ENCODE measurements around the gene LIME1.
"Not testable (repeated sequence)": the region's sequence is repeated elsewhere in the genome, so short reads cannot be mapped to it uniquely, and the experiment has no call there.

Gene LIME1

DNA sequence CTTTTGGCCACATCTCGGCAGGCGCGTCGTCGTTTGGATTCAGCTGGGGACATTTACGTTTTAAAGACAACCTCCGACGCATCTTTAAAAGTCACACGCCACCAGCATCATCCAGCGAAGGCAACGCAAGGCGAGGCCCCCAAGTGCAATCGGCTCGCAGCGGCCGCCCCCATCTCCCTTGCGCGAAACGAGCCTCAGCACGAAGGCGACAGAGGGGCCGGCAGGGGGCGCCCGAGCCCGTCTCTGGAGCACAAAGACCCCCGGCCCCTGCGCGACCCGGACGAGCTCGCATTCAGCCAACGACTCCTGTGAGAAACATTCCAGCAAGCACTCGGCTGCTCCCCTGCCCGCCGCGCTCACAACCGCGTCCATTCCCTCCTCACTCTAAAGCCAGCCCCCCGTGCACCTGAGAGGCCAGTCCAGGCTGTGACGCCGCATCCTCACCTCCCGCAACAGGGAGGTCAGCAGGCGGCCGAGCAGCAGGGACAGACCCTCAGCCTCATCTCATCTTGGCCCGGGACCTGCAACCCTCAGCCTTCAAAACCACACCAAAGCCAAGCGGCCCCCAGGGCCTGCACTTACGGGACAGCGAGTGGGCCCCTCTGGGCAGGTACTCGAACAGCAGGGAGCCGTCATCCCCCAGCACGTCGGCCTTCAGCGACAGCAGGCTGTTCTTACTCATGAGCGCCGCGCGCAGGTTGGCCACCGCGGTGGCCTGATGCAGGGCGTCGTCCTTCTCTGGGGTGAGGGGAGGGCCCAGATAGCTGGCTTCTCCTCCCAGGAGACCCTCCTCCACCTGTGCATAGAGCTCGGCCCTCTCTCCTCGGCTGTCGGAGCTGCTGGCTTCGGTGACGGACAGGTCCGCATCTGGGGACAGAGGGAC is 38.9 kb downstream of the LIME1 start:
- peak; percentile 74 for DNase-seq

DNA sequence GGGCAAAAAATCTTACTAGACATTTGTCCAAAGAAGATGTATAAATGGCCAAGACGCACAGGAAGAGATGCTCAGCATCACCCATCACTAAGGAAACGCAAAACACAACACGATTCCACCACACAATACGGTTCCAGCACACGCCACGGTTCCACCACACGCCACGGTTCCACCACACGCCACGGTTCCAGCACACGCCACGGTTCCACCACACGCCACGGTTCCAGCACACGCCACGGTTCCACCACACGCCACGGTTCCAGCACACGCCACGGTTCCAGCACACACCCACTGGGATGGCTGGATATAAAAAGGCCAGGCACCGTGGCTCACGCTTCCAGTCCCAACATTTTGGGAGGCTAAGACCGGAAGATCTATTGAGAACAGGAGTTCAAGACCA is 40.4 kb downstream of the LIME1 start:
- not testable (repeated sequence) for DNase-seq

- no peak for DNase-seq
Measured at GRCh38 chr20:63777614-63778013, 41.1 kb downstream of the LIME1 start.

GRCh38 chr20:63778034-63778752 is 41.7 kb downstream of the LIME1 start:
- DNase-seq = no peak

DNA sequence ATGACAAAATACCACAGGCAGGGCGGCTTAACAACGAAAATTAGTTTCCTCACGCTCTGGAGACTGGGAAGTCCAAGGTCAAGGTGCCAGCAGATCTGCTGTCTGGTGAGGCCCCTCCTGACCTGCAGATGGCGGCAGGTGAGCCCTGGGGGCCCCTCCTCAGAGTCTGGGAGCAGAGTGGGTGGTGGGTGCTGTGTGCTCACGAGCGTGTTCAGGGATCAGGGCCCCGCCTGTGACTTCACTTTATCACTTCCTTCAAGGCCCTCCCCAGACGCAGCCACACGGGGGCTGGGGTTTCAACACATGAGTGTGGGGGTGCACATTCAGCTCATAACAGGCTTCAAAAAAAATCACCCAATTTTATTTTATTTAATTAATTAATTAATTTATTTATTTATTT is 42.4 kb downstream of the LIME1 start:
- no peak for DNase-seq

GRCh38 chr20:63781181-63781580 is 44.7 kb downstream of the LIME1 start:
- no peak for DNase-seq

GRCh38 chr20:63782051-63782471 is 45.6 kb downstream of the LIME1 start:
- DNase-seq = peak; percentile 68

DNA sequence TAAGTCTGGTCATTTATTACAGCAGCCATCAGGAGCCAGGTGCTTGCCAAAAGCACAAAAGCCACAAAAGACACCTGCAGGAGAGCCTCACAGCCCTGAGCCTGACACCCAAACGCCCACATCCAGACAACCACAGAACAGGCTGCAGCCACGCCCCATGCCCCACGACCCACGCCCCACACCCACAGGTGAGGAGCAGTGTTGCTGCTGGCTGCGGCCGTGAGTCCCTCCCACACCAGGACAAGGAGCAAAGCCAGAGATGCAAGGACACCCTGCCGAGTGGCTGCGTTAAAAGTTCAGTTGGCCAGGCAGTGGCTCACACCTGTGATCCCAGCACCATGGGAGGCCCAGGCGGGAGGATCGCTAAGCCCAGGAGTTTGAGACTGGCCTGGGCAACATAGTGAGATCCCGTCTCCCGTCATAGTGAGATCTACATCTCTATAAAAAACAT is 46.1 kb downstream of the LIME1 start:
- DNase-seq = peak; percentile 67

DNA sequence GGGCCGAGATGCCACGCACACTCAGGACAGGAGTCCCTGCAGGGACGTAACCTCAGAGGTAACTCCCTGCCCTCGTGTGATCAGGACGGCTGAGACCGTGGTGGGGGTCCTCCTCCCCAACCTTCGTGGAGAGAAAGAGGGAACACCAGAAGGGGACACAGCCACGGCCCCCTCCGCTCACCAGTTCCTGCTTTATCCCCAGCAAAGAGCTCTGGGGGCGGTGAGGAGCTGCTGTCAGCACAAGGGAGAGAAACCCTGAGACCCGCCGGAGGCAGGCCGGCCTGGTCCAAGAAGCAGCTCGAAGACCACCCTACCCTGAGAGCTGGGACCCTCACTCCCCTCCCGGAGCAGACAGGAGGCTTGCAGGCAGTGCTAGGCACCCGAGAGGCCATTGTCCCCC is 47.5 kb downstream of the LIME1 start:
- DNase-seq = no peak

DNA sequence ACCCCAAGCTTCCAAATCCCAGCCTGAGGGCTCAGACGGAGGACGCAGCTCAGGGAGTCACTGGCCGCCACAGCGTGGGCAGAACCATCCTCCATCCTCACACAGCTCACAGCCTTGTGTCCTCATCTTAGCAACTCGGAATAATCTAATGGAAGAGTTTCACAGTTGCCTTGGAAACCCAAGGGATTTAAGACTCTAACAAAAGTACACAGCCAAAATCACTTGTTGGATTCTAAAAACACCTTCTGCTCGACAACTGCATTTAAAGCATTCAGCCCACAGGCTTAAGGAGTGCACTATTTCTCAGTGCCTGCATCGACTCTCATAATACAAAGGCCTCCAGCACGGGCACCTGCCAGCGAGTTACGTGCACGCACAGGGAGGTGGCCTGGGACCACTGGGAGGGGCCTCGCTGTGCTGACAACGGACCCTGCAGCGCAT is 49.2 kb downstream of the LIME1 start:
- no peak for DNase-seq

DNA sequence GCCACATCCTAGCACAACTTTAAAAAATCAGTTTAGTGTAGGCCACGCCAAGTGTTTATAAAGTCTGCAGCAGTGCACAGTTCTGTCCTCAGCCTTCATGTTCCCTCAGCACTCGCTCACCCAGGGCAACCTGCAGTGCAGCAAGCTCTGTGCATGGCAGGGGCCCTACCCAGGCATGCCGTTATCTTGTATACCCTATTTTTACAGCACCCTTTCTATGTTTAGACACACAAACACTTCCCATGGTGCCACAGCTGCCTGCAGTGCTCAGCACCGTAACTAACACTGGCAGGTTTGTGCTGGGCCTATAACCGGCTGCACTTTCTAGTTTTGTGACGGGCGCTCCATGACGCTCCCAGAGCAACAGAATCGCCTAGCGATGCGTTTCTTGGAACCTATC is 50.8 kb downstream of the LIME1 start:
- DNase-seq = no peak

GRCh38 chr20:63787749-63788148 is 51.3 kb downstream of the LIME1 start:
- no peak for DNase-seq
